IMR-90 (cell line): Measurements from ENCODE around the gene LILRB2. TPM values are rescaled to one million over a fixed set of nuclear protein-coding genes. Genes with fewer than 3 reads are reported as not detected.
"Not testable (repeated sequence)": the region's sequence is repeated elsewhere in the genome, so short reads cannot be mapped to it uniquely, and the experiment has no call there.

Source experiments
- ATAC-seq: fragments of 200-7000 bp; cut with Tn5 transposase; 2 replicates; pipeline ENCODE4 v1.9.1; 2020; ENCODE audit warnings: low read depth, mild to moderate bottlenecking, moderate library complexity
- BruUV-seq: library from RNA; stranded (reverse); fragments of 400-500 nt; replicated peaks from 2 replicates; lab custom pipeline; 2021; lab: Mats Ljungman, UMichigan
- CTCF ChIA-PET: fragments of 300-600 bp; formaldehyde crosslinking; extraction: SDS; loops from one replicate; lab custom pipeline; 2021; ENCODE audit warnings: antibody characterized with exemption; lab: Yijun Ruan, JAX
- POLR2A ChIA-PET: fragments of 300-600 bp; sonication (Branson Sonifier 250); formaldehyde crosslinking; loops from one replicate; lab custom pipeline; 2022; ENCODE audit warnings: antibody characterized with exemption; ENCODE audit not compliant: unreplicated experiment; lab: Charles Lee
- DNase-seq: peaks from one replicate; pipeline ENCODE4 v3.0.0; 2013
- H2AFZ ChIP-seq: replicated peaks from 2 replicates; pipeline ENCODE3; 2013; ENCODE audit warnings: low read length, mild to moderate bottlenecking; ENCODE audit not compliant: poor library complexity
- H2AK5ac ChIP-seq: 2 replicates; pipeline ENCODE4 v1.6.1; 2013; ENCODE audit warnings: low read depth, low read length, inconsistent platforms
- H2AK9ac ChIP-seq: replicated peaks from 2 replicates; pipeline ENCODE3; 2013; ENCODE audit warnings: mild to moderate bottlenecking, low read depth, low read length, moderate library complexity; ENCODE audit not compliant: poor library complexity
- H2BK120ac ChIP-seq: 2 replicates; pipeline ENCODE4 v1.6.1; 2013; ENCODE audit warnings: low read depth, low read length, inconsistent platforms
- H2BK15ac ChIP-seq: 3 replicates; pipeline ENCODE4 v1.6.1; 2013; ENCODE audit warnings: low read depth, low read length, inconsistent platforms
- H2BK20ac ChIP-seq: 2 replicates; pipeline ENCODE4 v1.6.1; 2013; ENCODE audit warnings: low read depth, mild to moderate bottlenecking, inconsistent platforms, low read length, moderate library complexity
- H2BK5ac ChIP-seq: 2 replicates; pipeline ENCODE4 v1.6.1; 2013; ENCODE audit warnings: mild to moderate bottlenecking, low read depth, low read length, inconsistent platforms; ENCODE audit not compliant: poor library complexity, severe bottlenecking
- H3K14ac ChIP-seq: replicated peaks from 2 replicates; pipeline ENCODE4 v1.6.1; 2013; ENCODE audit warnings: low read depth, low read length, inconsistent platforms
- H3K18ac ChIP-seq: 2 replicates; pipeline ENCODE4 v1.6.1; 2013; ENCODE audit warnings: low read depth, low read length, control low read depth
- H3K23ac ChIP-seq: 2 replicates; pipeline ENCODE4 v1.6.1; 2013; ENCODE audit warnings: low read depth, low read length, inconsistent platforms
- H3K27ac ChIP-seq: 2 replicates; pipeline ENCODE4 v1.5.1; 2013; ENCODE audit warnings: mild to moderate bottlenecking, control low read depth, low read length; ENCODE audit not compliant: insufficient read depth
- H3K27me3 ChIP-seq: 2 replicates; pipeline ENCODE4 v1.6.1; 2013; ENCODE audit warnings: low read length; ENCODE audit not compliant: control insufficient read depth, insufficient read depth
- H3K36me3 ChIP-seq: 2 replicates; pipeline ENCODE4 v1.6.1; 2013; ENCODE audit warnings: low read length, mixed read lengths; ENCODE audit not compliant: control insufficient read depth, insufficient read depth
- H3K4ac ChIP-seq: 2 replicates; pipeline ENCODE4 v1.6.1; 2013; ENCODE audit warnings: low read depth, low read length, inconsistent platforms
- H3K4me1 ChIP-seq: 2 replicates; pipeline ENCODE4 v1.6.1; 2013; ENCODE audit warnings: low read length, mixed read lengths; ENCODE audit not compliant: control insufficient read depth, insufficient read depth
- H3K4me2 ChIP-seq: 2 replicates; pipeline ENCODE4 v1.6.1; 2013; ENCODE audit warnings: low read depth, mild to moderate bottlenecking, control low read depth, low read length, moderate library complexity
- H3K4me3 ChIP-seq: 2 replicates; pipeline ENCODE4 v1.5.1; 2013; ENCODE audit warnings: low read depth, mild to moderate bottlenecking, control low read depth, low read length, moderate library complexity; ENCODE audit not compliant: insufficient read depth
- H3K56ac ChIP-seq: 2 replicates; pipeline ENCODE4 v1.6.1; 2013; ENCODE audit warnings: low read length, inconsistent platforms; ENCODE audit not compliant: insufficient read depth; ENCODE audit errors: extremely low read depth
- H3K79me1 ChIP-seq, 2 experiments: 2 replicates each; pipeline ENCODE4 v1.6.1; 2013; ENCODE audit warnings: low read length in 2 of 2, inconsistent platforms in 1 of 2, low read depth in 1 of 2
- H3K9ac ChIP-seq: 2 replicates; pipeline ENCODE4 v1.6.1; 2013; ENCODE audit warnings: low read depth, low read length, control low read depth
- H3K9me1 ChIP-seq: 2 replicates; pipeline ENCODE4 v1.6.1; 2013; ENCODE audit warnings: low read length, inconsistent platforms; ENCODE audit not compliant: insufficient read depth
- H3K9me3 ChIP-seq: 2 replicates; pipeline ENCODE4 v1.6.1; 2013; ENCODE audit warnings: low read length; ENCODE audit not compliant: control insufficient read depth, insufficient read depth
- H4K20me1 ChIP-seq: 2 replicates; pipeline ENCODE4 v1.6.1; 2013; ENCODE audit warnings: low read length, inconsistent platforms; ENCODE audit not compliant: insufficient read depth
- H4K5ac ChIP-seq: 2 replicates; pipeline ENCODE4 v1.6.1; 2013; ENCODE audit warnings: mild to moderate bottlenecking, low read depth, low read length, control low read depth
- H4K8ac ChIP-seq, 2 experiments: 2 replicates each; pipeline ENCODE4 v1.6.1; 2013; ENCODE audit warnings: low read depth in 2 of 2, low read length in 2 of 2, control low read depth in 1 of 2, inconsistent platforms in 1 of 2
- H4K91ac ChIP-seq: 2 replicates; pipeline ENCODE4 v1.6.1; 2013; ENCODE audit warnings: low read depth, low read length, inconsistent platforms; ENCODE audit not compliant: insufficient read depth
- BHLHE40 ChIP-seq: fragments of 150-350 bp; IDR thresholded peaks from 2 replicates; pipeline ENCODE4 v1.6.1; 2016; ENCODE audit warnings: mild to moderate bottlenecking, low read depth, low read length
- CEBPB ChIP-seq: IDR thresholded peaks from 2 replicates; pipeline ENCODE4 v1.6.1; 2012; ENCODE audit warnings: low read depth, low read length, improper control_type of control experiment
- CHD1 ChIP-seq: IDR thresholded peaks from 2 replicates; pipeline ENCODE4 v1.6.1; 2012; ENCODE audit warnings: low read depth, low read length, improper control_type of control experiment
- FOS ChIP-seq: fragments of 150-350 bp; IDR thresholded peaks from 2 replicates; pipeline ENCODE4 v1.6.1; 2016; ENCODE audit warnings: low read depth, low read length
- MAFK ChIP-seq: IDR thresholded peaks from 2 replicates; pipeline ENCODE4 v1.6.1; 2012; ENCODE audit warnings: low read depth, low read length, improper control_type of control experiment
- MAZ ChIP-seq: IDR thresholded peaks from 2 replicates; pipeline ENCODE4 v1.6.1; 2012; ENCODE audit warnings: low read depth, mild to moderate bottlenecking, low read length, improper control_type of control experiment, moderate library complexity, borderline replicate concordance
- RFX5 ChIP-seq: IDR thresholded peaks from 2 replicates; pipeline ENCODE4 v1.8.0; 2012; ENCODE audit warnings: low read depth, mild to moderate bottlenecking, low read length, moderate library complexity
- SMC3 ChIP-seq: fragments of 150-350 bp; IDR thresholded peaks from 2 replicates; pipeline ENCODE4 v1.6.1; 2016; ENCODE audit warnings: low read depth, mild to moderate bottlenecking, antibody characterized with exemption, low read length, moderate library complexity
- WGBS, 2 experiments: methylation state at CpG; one replicate each; pipeline versions ENCODE4 v1.1.5 to v1.1.7; 2013; ENCODE audit warnings: missing lambda C conversion rate in 2 of 2; ENCODE audit not compliant: insufficient read length in 1 of 2; ENCODE audit errors: extremely low coverage in 2 of 2; 5-methylcytosine and 5-hydroxymethylcytosine counted together
- dilution Hi-C: fragments of 300-500 bp; cut with HindIII; formaldehyde crosslinking; loops from one replicate; pipeline ENCODE4 v1.14.3; 2018; ENCODE audit warnings: low sequenced_read_pairs; ENCODE audit not compliant: unreplicated experiment
- in situ Hi-C: fragments of 300-500 bp; cut with MboI; formaldehyde crosslinking; loops from 3 replicates; pipeline ENCODE4 v1.14.3; 2019; ENCODE audit warnings: low sequenced_read_pairs, inconsistent platforms, mixed read lengths
- intact Hi-C: fragments of 100-400 bp; cut with micrococcal nuclease; formaldehyde crosslinking; loops from 2 replicates; pipeline ENCODE4 v1.10.0; 2022
- polyA plus RNA-seq, 3 experiments: library from polyadenylated mRNA; depleted of rRNA; stranded (reverse); fragments of >200 nt; gene quantifications; 2 replicates each; pipeline ENCODE4 v1.2.3, GENCODE V29; 2012; ENCODE audit warnings: low replicate concordance in 1 of 3
- total RNA-seq: library from RNA; depleted of rRNA; stranded (reverse); fragments of >200 nt; gene quantifications from 2 replicates; pipeline ENCODE4 v1.2.3, GENCODE V29; 2012

LILRB2 gene
- total and polyA plus RNA-seq, 2 of the 4 experiments (the other 2 are of a cell fraction) = not detected

DNA sequence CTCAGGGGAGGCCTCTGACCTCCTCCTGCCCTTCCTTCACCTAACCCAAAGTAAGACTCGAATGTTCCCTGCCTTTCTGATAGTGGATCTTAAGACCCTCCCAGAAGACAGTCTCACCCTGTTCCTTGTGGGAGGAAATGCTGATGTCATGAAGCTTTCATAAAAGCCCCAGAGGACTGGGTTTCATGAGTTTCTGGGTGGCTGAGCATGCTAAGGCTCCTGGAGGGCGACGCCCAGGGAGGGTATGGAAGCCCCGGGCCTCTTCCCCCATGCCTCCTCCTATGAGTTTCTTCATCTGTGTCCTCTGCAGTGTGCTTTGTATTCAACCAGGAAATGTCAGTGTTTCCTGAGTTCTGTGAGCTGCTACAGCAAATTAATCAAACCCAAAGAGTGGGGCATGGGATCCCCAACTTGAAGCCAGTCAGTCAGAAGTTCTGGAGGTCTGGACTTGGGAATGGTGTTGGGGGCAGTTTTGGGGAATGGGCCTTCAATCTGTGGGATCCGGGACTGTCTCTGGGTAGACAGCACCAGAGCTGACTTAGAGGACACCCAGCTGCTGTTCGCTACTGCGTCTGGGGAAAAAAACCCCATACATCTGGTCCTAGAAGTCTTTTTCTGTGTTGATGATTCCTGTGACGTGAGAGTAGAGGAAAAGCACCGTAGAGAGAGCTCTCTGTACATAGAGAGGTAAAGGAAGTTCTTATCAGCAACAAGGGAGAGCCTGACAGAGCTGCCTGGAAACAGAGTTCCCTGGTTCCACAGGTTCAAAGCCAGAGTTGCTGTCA, 2.0 kb upstream of the LILRB2 start:
- Histone ChIP-seq H2BK15ac (no peak overlapping the region), H4K20me1 (no peaks in the 10 kb centered on the region), H2BK5ac (no peak overlapping the region), H3K36me3 (no peaks in the 10 kb centered on the region), H2AK9ac (no peak overlapping the region), H3K18ac (no peak overlapping the region), H3K4me3 (no peak overlapping the region), H2AFZ (no peak overlapping the region), H3K4me1 (no peaks in the 10 kb centered on the region), H3K56ac (no peak overlapping the region), H3K79me1 (no peaks in the 10 kb centered on the region), H2BK20ac (no peak overlapping the region), H4K8ac (no peak overlapping the region), H3K27me3 (peaks cover 2% of the 10 kb centered on the region; the same call in 1 of the 2 replicates), H3K23ac (no peak overlapping the region), H3K9me1 (no peaks in the 10 kb centered on the region), H3K14ac (no peak overlapping the region), H2BK120ac (no peak overlapping the region), H3K4ac (no peak overlapping the region), H4K91ac (no peak overlapping the region), H3K9ac (no peak overlapping the region), H3K4me2 (no peak overlapping the region), H2AK5ac (no peak overlapping the region), H3K9me3 (no peaks in the 10 kb centered on the region), H4K5ac (no peak overlapping the region), H3K27ac (no peak overlapping the region)
- POLR2A ChIA-PET = no interaction called here
- DNase-seq = no peak
- no peak for TF ChIP-seq CHD1
- TF ChIP-seq MAZ = no peak
- TF ChIP-seq CEBPB = no peak
- TF ChIP-seq RFX5 = no peak
- TF ChIP-seq FOS = no peak
- TF ChIP-seq BHLHE40 = no peak
- no peak for TF ChIP-seq SMC3
- TF ChIP-seq MAFK = no peak
- intact Hi-C loops = no loop called here
- BruUV-seq = no TSS peak
- in situ Hi-C loops = loop anchor here (5.0 kb wide), 1 partner anchor 349 kb away; the partner anchor contains the start of gene LILRB1
- dilution Hi-C loops = no loop called here
- no peak for ATAC-seq
- WGBS, 2 experiments = no CpG with 5 or more reads among the region's 9 CpGs
- CTCF ChIA-PET = no interaction called here

DNA sequence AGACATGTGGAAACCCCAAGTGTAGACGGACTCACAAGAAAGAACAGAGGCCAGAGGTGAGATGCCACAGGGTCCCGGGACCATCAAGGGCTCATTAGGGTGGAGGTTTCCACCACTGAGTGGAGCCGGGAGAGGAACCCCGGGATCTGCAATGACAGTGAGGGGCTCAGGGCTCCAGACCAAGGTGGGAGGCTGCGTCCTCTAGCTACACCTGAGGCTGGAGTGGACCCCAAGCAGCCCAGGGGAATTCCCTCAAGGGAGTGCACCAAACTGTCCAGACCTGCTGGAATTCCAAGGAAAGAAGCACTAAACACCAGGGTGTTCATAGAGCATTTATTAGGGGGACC, 792 bp upstream of the LILRB2 start:
- CTCF ChIA-PET, H3K4me3 ChIP-seq, H4K91ac ChIP-seq, H3K27me3 ChIP-seq, H3K4ac ChIP-seq, BruUV-seq, H3K4me2 ChIP-seq, H2BK20ac ChIP-seq, H3K79me1 ChIP-seq, POLR2A ChIA-PET, H3K4me1 ChIP-seq, H2AFZ ChIP-seq, H3K27ac ChIP-seq, H2BK120ac ChIP-seq, H4K20me1 ChIP-seq, H4K5ac ChIP-seq, H3K23ac ChIP-seq, dilution Hi-C loops, H3K18ac ChIP-seq, H3K36me3 ChIP-seq, intact Hi-C loops, H3K56ac ChIP-seq, H4K8ac ChIP-seq, H2AK5ac ChIP-seq, H3K9ac ChIP-seq, H3K9me1 ChIP-seq, DNase-seq, H2AK9ac ChIP-seq, H2BK5ac ChIP-seq, H3K9me3 ChIP-seq, H2BK15ac ChIP-seq, ATAC-seq, H3K14ac ChIP-seq: not testable (repeated sequence)
- no CpG with 5 or more reads among the region's 5 CpGs for WGBS, 2 experiments
- in situ Hi-C loops = loop anchor here (5.0 kb wide), 1 partner anchor 351 kb away; the partner anchor contains the start of gene LILRB1
